ENCODE data around the gene IQCM.

DNA sequence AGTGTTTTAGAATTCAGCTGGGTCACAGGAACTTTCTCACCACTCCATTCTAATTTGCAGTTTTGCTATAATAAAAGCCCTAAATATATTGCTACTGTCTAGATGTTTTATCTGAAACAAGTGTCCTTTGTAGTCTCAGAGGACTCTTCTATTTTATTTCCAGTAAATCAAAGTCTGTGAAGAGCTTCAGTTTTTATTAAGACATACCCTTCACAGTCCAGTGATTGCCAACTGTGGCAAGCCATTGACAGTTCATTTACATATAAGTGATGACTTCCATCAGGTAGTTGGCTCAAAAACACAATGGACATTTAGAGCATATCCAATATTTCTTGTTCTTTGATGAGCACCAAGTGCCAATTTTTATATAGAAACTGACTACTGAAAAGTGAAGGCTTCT, 466.1 kb downstream of the IQCM start:
- no peak for TF ChIP-seq ZBTB21 (tag by site-specific recombination; IDR thresholded peaks at IDR 0.05)
- TF ChIP-seq ZNF335 (tag by site-specific recombination; conservative IDR thresholded peaks at IDR 0.05): no peak
- TF ChIP-seq ZBTB8A (tag by site-specific recombination; IDR thresholded peaks at IDR 0.05): no peak
- no peak for TF ChIP-seq ZNF2 (tag by site-specific recombination; IDR thresholded peaks at IDR 0.05)
- TF ChIP-seq ZNF19 (tag by site-specific recombination; IDR thresholded peaks at IDR 0.05; ENCODE audit: low read depth): no peak
- TF ChIP-seq, protein P1, sequence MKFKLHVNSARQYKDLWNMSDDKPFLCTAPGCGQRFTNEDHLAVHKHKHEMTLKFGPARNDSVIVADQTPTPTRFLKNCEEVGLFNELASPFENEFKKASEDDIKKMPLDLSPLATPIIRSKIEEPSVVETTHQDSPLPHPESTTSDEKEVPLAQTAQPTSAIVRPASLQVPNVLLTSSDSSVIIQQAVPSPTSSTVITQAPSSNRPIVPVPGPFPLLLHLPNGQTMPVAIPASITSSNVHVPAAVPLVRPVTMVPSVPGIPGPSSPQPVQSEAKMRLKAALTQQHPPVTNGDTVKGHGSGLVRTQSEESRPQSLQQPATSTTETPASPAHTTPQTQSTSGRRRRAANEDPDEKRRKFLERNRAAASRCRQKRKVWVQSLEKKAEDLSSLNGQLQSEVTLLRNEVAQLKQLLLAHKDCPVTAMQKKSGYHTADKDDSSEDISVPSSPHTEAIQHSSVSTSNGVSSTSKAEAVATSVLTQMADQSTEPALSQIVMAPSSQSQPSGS (tag by site-specific recombination; IDR thresholded peaks at IDR 0.05; ENCODE audit: low read depth): no peak
- TF ChIP-seq, protein P2, sequence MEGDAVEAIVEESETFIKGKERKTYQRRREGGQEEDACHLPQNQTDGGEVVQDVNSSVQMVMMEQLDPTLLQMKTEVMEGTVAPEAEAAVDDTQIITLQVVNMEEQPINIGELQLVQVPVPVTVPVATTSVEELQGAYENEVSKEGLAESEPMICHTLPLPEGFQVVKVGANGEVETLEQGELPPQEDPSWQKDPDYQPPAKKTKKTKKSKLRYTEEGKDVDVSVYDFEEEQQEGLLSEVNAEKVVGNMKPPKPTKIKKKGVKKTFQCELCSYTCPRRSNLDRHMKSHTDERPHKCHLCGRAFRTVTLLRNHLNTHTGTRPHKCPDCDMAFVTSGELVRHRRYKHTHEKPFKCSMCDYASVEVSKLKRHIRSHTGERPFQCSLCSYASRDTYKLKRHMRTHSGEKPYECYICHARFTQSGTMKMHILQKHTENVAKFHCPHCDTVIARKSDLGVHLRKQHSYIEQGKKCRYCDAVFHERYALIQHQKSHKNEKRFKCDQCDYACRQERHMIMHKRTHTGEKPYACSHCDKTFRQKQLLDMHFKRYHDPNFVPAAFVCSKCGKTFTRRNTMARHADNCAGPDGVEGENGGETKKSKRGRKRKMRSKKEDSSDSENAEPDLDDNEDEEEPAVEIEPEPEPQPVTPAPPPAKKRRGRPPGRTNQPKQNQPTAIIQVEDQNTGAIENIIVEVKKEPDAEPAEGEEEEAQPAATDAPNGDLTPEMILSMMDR (tag by site-specific recombination; IDR thresholded peaks at IDR 0.05): no peak
